RPMI7951 (cell line): ENCODE data around the gene MRPL34. TPM values are rescaled to one million over a fixed set of nuclear protein-coding genes. Genes with fewer than 3 reads are reported as not detected.

Experiments
- DNase-seq: peaks from one replicate; pipeline ENCODE4 v3.0.0-alpha.2; 2012; ENCODE audit warnings: low read depth
- total RNA-seq: library from RNA; depleted of rRNA; stranded (reverse); fragments of >200 nt; shearing (Covaris generic); gene quantifications from 2 replicates; pipeline ENCODE4 v1.2.3, GENCODE V29; 2014; rRNA removed

MRPL34 gene
- total RNA-seq, 1 experiment from 2014 or later: 77.3 TPM

DNA sequence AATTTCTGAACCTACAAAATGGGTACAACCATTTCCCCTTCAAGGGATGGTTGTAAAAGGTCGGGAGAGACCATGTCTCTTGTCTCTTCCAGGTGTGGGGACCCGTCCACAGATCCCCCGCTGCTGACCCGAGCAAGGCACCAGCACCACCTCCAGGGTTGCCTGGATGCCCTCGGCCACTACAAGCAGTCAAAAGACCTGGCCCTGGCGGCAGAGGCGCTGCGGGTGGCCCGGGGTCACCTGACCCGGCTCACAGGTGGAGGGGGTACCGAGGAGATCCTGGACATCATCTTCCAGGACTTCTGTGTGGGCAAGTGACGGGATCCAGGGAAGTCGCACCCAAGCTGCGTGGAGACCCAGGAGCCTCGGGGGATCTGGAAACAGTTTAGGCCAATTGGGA, 35.7 kb downstream of the MRPL34 start:
- DNase-seq: no peak

DNA sequence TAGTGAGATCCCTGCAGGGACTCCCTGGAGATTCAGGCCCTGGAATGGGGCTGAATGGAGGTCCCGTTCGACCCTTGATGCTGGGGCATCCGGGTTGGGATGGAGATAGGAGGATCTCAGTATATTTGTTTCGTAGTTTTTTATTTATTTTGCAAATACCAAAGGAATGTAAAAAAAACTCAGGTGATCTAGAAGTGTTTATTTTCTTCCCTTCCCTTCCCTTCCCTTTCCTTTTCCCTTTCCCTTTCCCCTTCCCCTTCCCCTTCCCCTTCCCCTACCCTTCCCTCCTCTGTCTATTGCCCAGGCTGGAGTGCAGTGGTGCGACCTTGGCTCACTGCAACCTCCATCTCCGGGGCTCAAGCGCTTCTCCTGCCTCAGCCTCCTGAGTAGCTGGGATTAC, 36.2 kb downstream of the MRPL34 start:
- no peak for DNase-seq

- DNase-seq: peak; percentile 67
These were observed 40.5 kb downstream of the MRPL34 start for GRCh38 chr19:17346109-17346671.

DNA sequence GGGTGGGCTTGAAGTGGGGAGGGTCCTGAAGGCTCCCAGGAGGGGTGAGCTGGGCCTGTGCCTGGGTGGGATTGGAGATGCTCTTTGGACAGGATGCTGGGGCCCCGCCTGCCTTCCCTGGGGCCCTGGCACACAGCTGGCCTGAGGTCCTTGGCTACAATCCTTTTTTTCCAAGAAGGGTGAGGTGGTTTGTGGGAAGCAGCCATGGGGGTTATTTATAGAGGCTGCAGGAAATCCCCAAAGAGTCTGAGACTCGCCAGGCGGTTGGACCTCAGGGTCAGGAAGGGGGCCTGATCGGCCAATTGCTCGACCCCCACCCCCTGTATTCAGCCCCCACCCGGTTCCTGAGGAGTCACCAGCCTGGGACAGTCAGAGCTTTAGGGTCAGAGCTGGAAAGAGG, 41.7 kb downstream of the MRPL34 start:
- DNase-seq: peak; percentile 90

- no peak for DNase-seq
These were observed 42.2 kb downstream of the MRPL34 start for GRCh38 chr19:17347877-17348276.

DNA sequence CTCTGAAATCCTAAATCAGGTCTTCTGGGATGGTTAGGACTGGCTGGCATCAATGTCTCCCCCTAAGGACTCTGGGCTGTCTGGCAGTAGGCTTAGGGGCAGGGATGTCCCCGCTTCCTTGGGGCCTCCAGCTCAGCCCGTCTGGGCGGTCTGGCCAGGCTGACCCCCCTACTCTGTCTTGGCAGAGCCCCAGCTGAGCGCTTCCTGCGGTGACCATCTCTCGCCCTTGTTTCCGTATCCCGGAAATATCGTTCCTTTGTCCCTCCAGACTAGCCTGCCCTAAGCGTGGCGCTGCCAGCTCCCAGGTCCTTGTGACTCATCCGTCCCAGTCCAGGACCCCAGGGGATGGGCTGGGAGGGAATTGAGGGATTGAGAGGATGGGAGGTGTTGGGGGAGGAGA, 43.0 kb downstream of the MRPL34 start:
- DNase-seq: peak; percentile 98

DNA sequence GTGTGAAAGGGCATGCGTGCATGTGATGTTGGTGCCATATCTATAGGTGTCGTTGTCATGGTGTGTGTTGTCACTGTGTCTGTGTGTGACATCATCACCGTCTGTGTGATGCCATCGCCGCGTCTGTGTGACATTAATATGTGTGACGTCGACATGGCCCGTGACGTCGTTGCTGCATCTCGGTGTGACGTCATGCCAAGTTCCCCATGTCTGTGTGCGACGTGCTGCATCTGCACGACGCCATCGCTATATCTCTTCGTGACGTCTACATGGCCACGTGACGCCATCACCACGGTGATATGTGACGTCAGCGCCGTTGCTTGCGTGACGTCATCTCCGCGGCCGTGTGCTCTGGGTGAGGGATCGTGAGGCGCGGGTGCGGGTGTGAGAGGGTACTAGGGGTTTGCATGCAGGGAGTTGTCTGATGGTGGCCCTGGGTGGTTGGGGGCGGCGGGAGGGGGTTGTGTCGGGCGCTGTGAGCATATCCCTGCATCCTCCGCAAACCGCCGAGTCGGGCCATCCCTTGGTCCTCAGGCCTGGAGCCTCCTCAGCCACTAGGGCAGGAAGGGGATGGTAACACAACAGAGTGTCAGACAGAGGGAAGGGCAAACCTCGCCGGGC, 46.3 kb downstream of the MRPL34 start:
- no peak for DNase-seq

- DNase-seq: peak; percentile 80
These were observed 47.1 kb downstream of the MRPL34 start for GRCh38 chr19:17352608-17353280.

GRCh38 chr19:17353386-17353785, 47.7 kb downstream of the MRPL34 start:
- DNase-seq: no peak

Other genes starting within 250 kb of the MRPL34 start
- gene HAUS8, start 230.4 kb upstream of the MRPL34 start, total RNA-seq: 13.8 and 15.9 TPM in 2 replicates
- 31.6 and 36.9 TPM in 2 replicates for gene MYO9B, start 230.1 kb upstream of the MRPL34 start, total RNA-seq
- 38.6 and 40.6 TPM in 2 replicates for gene USE1, start 90.5 kb upstream of the MRPL34 start, total RNA-seq
- 5.1 and 8.1 TPM in 2 replicates for gene OCEL1, start 79.6 kb upstream of the MRPL34 start, total RNA-seq
- gene NR2F6, start 60.0 kb upstream of the MRPL34 start, total RNA-seq: 29.8 and 43.4 TPM in 2 replicates
- gene USHBP1, start 41.1 kb upstream of the MRPL34 start, total RNA-seq: not detected in 2 replicates
- gene BABAM1, start 38.4 kb upstream of the MRPL34 start, total RNA-seq: 132 and 133 TPM in 2 replicates
- gene ANKLE1, start 24.0 kb upstream of the MRPL34 start, total RNA-seq: 1.2 and 1.3 TPM in 2 replicates
- 16.5 and 17.9 TPM in 2 replicates for gene ABHD8, start 2.4 kb upstream of the MRPL34 start, total RNA-seq
- gene DDA1, start 3.7 kb downstream of the MRPL34 start, total RNA-seq: 20.2 and 25.9 TPM in 2 replicates
- 2.9 and 3.7 TPM in 2 replicates for gene ANO8, start 29.0 kb downstream of the MRPL34 start, total RNA-seq
- gene GTPBP3, start 31.7 kb downstream of the MRPL34 start, total RNA-seq: 15.4 and 17.7 TPM in 2 replicates
- not detected in 2 replicates for gene PLVAP, start 71.5 kb downstream of the MRPL34 start, total RNA-seq
- not detected in 2 replicates for gene CCDC194, start 88.3 kb downstream of the MRPL34 start, total RNA-seq
- 46.1 and 65.6 TPM in 2 replicates for gene BST2, start 99.8 kb downstream of the MRPL34 start, total RNA-seq
- gene MVB12A, start 114.2 kb downstream of the MRPL34 start, total RNA-seq: 123 and 164 TPM in 2 replicates
- not detected in 2 replicates for gene TMEM221, start 142.8 kb downstream of the MRPL34 start, total RNA-seq
- gene NXNL1, start 155.1 kb downstream of the MRPL34 start, total RNA-seq: not detected in 2 replicates
- gene SLC27A1, start 164.7 kb downstream of the MRPL34 start, total RNA-seq: 7.9 and 8.7 TPM in 2 replicates
- gene PGLS, start 205.8 kb downstream of the MRPL34 start, total RNA-seq: 52.7 and 66.8 TPM in 2 replicates
- gene COLGALT1, start 249.8 kb downstream of the MRPL34 start, total RNA-seq: 90.8 and 101 TPM in 2 replicates